ENCODE data around the gene PRDM8. TPM values are rescaled to one million over a fixed set of nuclear protein-coding genes. Genes with fewer than 3 reads are reported as not detected.

PRDM8 gene
- 7.5 TPM for total RNA-seq
- 13.7 TPM for polyA plus RNA-seq

GRCh38 chr4:80196922-80197573, at the start of gene PRDM8:
Gene PRDM8 (plus strand): TSS chr4:80197503. CDS start chr4:80200081, 2,578 bp downstream.
- no peak within 1 kb of the TSS for H3K27ac ChIP-seq (ENCODE audit: low read depth)

GRCh38 chr4:80150387-80151180, 46.7 kb upstream of the PRDM8 start:
- Histone ChIP-seq H3K27ac (ENCODE audit: low read depth) (no peak overlapping the region), H3K4me3 (ENCODE audit: low read depth, low read length) (no peak overlapping the region), H3K36me3 (ENCODE audit: insufficient read depth) (no peaks in the 10 kb centered on the region), H3K4me1 (ENCODE audit: insufficient read depth) (no peaks in the 10 kb centered on the region)
- no peak for DNase-seq (ENCODE audit: extremely low spot score)
- 88% methylated on average over 1 of the region's 1 CpG for WGBS

More at GRCh38 chr4:80196922-80197573, at the start of gene PRDM8:
- H3K36me3 ChIP-seq (ENCODE audit: insufficient read depth): no peaks in the 10 kb centered on the region
- DNase-seq (ENCODE audit: extremely low spot score): no peak
- peak within 1 kb of the TSS; percentile 10 for H3K4me3 ChIP-seq (ENCODE audit: low read depth, low read length)
- WGBS: 54% methylated on average over 42 of the region's 42 CpGs
- peaks cover 3% of the 10 kb centered on the region for H3K4me1 ChIP-seq (ENCODE audit: insufficient read depth)

GRCh38 chr4:80151981-80152380, 45.3 kb upstream of the PRDM8 start:
- H3K4me3 ChIP-seq (ENCODE audit: low read depth, low read length): no peak overlapping the region
- no peaks in the 10 kb centered on the region for H3K4me1 ChIP-seq (ENCODE audit: insufficient read depth)
- no peaks in the 10 kb centered on the region for H3K36me3 ChIP-seq (ENCODE audit: insufficient read depth)
- no peak for DNase-seq (ENCODE audit: extremely low spot score)
- no peak overlapping the region for H3K27ac ChIP-seq (ENCODE audit: low read depth)
- 94% methylated on average over 3 of the region's 3 CpGs for WGBS

- no peak for DNase-seq (ENCODE audit: extremely low spot score)
- no peak overlapping the region for H3K27ac ChIP-seq (ENCODE audit: low read depth)
- no peaks in the 10 kb centered on the region for H3K36me3 ChIP-seq (ENCODE audit: insufficient read depth)
- H3K4me1 ChIP-seq (ENCODE audit: insufficient read depth): no peaks in the 10 kb centered on the region
- H3K4me3 ChIP-seq (ENCODE audit: low read depth, low read length): no peak overlapping the region
- 82% methylated on average over 4 of the region's 4 CpGs for WGBS
These were observed 43.3 kb upstream of the PRDM8 start for GRCh38 chr4:80153874-80154544.

GRCh38 chr4:80154545-80154933, 42.8 kb upstream of the PRDM8 start:
- Histone ChIP-seq H3K4me3 (ENCODE audit: low read depth, low read length) (no peak overlapping the region), H3K27ac (ENCODE audit: low read depth) (no peak overlapping the region), H3K36me3 (ENCODE audit: insufficient read depth) (no peaks in the 10 kb centered on the region), H3K4me1 (ENCODE audit: insufficient read depth) (no peaks in the 10 kb centered on the region)
- peak; percentile 67 for DNase-seq (ENCODE audit: extremely low spot score)
- WGBS: 78% methylated on average over 3 of the region's 3 CpGs

- WGBS: 75% methylated on average over 2 of the region's 2 CpGs
- DNase-seq (ENCODE audit: extremely low spot score): no peak
- no peak overlapping the region for H3K4me3 ChIP-seq (ENCODE audit: low read depth, low read length)
- H3K27ac ChIP-seq (ENCODE audit: low read depth): no peak overlapping the region
- no peaks in the 10 kb centered on the region for H3K4me1 ChIP-seq (ENCODE audit: insufficient read depth)
- no peaks in the 10 kb centered on the region for H3K36me3 ChIP-seq (ENCODE audit: insufficient read depth)
These were observed 41.9 kb upstream of the PRDM8 start for GRCh38 chr4:80155316-80155982.

- DNase-seq (ENCODE audit: extremely low spot score): no peak
These were observed 40.9 kb upstream of the PRDM8 start for GRCh38 chr4:80156410-80156809.

GRCh38 chr4:80161413-80162058, 35.8 kb upstream of the PRDM8 start:
- Histone ChIP-seq H3K36me3 (ENCODE audit: insufficient read depth) (no peaks in the 10 kb centered on the region), H3K27ac (ENCODE audit: low read depth) (no peak overlapping the region), H3K4me1 (ENCODE audit: insufficient read depth) (no peaks in the 10 kb centered on the region), H3K4me3 (ENCODE audit: low read depth, low read length) (no peak overlapping the region)
- DNase-seq (ENCODE audit: extremely low spot score): no peak
- 94% methylated on average over 12 of the region's 12 CpGs for whole genome bisulfite sequencing

More at GRCh38 chr4:80156410-80156809, 40.9 kb upstream of the PRDM8 start:
- H3K4me3 ChIP-seq (ENCODE audit: low read depth, low read length): no peak overlapping the region
- no peaks in the 10 kb centered on the region for H3K36me3 ChIP-seq (ENCODE audit: insufficient read depth)
- H3K27ac ChIP-seq (ENCODE audit: low read depth): no peak overlapping the region
- no peaks in the 10 kb centered on the region for H3K4me1 ChIP-seq (ENCODE audit: insufficient read depth)
- WGBS: 93% methylated on average over 2 of the region's 2 CpGs

GRCh38 chr4:80162418-80162817, 34.9 kb upstream of the PRDM8 start:
- no peak for DNase-seq (ENCODE audit: extremely low spot score)
- no peak overlapping the region for H3K4me3 ChIP-seq (ENCODE audit: low read depth, low read length)
- no peaks in the 10 kb centered on the region for H3K36me3 ChIP-seq (ENCODE audit: insufficient read depth)
- H3K4me1 ChIP-seq (ENCODE audit: insufficient read depth): no peaks in the 10 kb centered on the region
- no peak overlapping the region for H3K27ac ChIP-seq (ENCODE audit: low read depth)
- 91% methylated on average over 4 of the region's 4 CpGs for WGBS

GRCh38 chr4:80165855-80166254, 31.4 kb upstream of the PRDM8 start:
- DNase-seq (ENCODE audit: extremely low spot score): no peak
- Histone ChIP-seq H3K4me1 (ENCODE audit: insufficient read depth) (no peaks in the 10 kb centered on the region), H3K36me3 (ENCODE audit: insufficient read depth) (no peaks in the 10 kb centered on the region), H3K27ac (ENCODE audit: low read depth) (no peak overlapping the region), H3K4me3 (ENCODE audit: low read depth, low read length) (no peak overlapping the region)

- Histone ChIP-seq H3K27ac (ENCODE audit: low read depth) (no peak overlapping the region), H3K4me1 (ENCODE audit: insufficient read depth) (no peaks in the 10 kb centered on the region), H3K36me3 (ENCODE audit: insufficient read depth) (no peaks in the 10 kb centered on the region), H3K4me3 (ENCODE audit: low read depth, low read length) (no peak overlapping the region)
- WGBS: 42% methylated on average over 1 of the region's 1 CpG
- DNase-seq (ENCODE audit: extremely low spot score): no peak
These were observed 26.1 kb upstream of the PRDM8 start for GRCh38 chr4:80171251-80171650.

- Histone ChIP-seq H3K4me1 (ENCODE audit: insufficient read depth) (no peaks in the 10 kb centered on the region), H3K27ac (ENCODE audit: low read depth) (no peak overlapping the region), H3K4me3 (ENCODE audit: low read depth, low read length) (no peak overlapping the region), H3K36me3 (ENCODE audit: insufficient read depth) (no peaks in the 10 kb centered on the region)
- DNase-seq (ENCODE audit: extremely low spot score): no peak
- 87% methylated on average over 3 of the region's 3 CpGs for WGBS
These were observed 25.6 kb upstream of the PRDM8 start for GRCh38 chr4:80171656-80172055.

GRCh38 chr4:80172203-80172602, 25.1 kb upstream of the PRDM8 start:
- Histone ChIP-seq H3K27ac (ENCODE audit: low read depth) (no peak overlapping the region), H3K4me1 (ENCODE audit: insufficient read depth) (no peaks in the 10 kb centered on the region), H3K4me3 (ENCODE audit: low read depth, low read length) (no peak overlapping the region), H3K36me3 (ENCODE audit: insufficient read depth) (no peaks in the 10 kb centered on the region)
- no peak for DNase-seq (ENCODE audit: extremely low spot score)
- 51% methylated on average over 2 of the region's 2 CpGs for WGBS
